Left lung (tissue), 10 donors: Measurements from ENCODE around the gene GRIP1. TPM values are rescaled to one million over a fixed set of nuclear protein-coding genes. Genes with fewer than 3 reads are reported as not detected.
A peak's percentile ranks its signal among the peaks of the same experiment; 100 is the strongest.

Experiments used
- ATAC-seq: fragments of 200-7000 bp; cut with Tn5 transposase; one replicate; pipeline ENCODE4 v1.9.1; 2020; ENCODE audit warnings: moderate library complexity
- DNase-seq, 4 donors: peaks; one replicate each; pipeline ENCODE4 v3.0.0-alpha.2; 2013 to 2020
- H3K27ac ChIP-seq, 2 donors: fragments of 200-600 bp; sonication (generic) in 1 of 2; one replicate each; pipeline versions ENCODE4 v1.5.0 to v1.8.0; 2020 to 2021
- H3K27me3 ChIP-seq, 2 donors: fragments of 200-600 bp; sonication (generic) in 1 of 2; one replicate each; pipeline versions ENCODE4 v1.5.0 to v1.8.0; 2020 to 2021
- H3K36me3 ChIP-seq, 2 donors: fragments of 200-600 bp; sonication (generic) in 1 of 2; one replicate each; pipeline versions ENCODE4 v1.5.0 to v1.8.0; 2020 to 2021
- H3K4me1 ChIP-seq, 2 donors: fragments of 200-600 bp; one replicate each; pipeline ENCODE4 v1.8.0; 2021
- H3K4me3 ChIP-seq, 2 donors: fragments of 200-600 bp; sonication (generic) in 1 of 2; one replicate each; pipeline versions ENCODE4 v1.5.0 to v1.8.0; 2020 to 2021; ENCODE audit warnings: mild to moderate bottlenecking in 1 of 2
- H3K9me3 ChIP-seq, 2 donors: fragments of 200-600 bp; sonication (generic) in 1 of 2; one replicate each; pipeline versions ENCODE4 v1.5.0 to v1.8.0; 2020 to 2021
- CTCF ChIP-seq, 2 donors: fragments of 200-600 bp; sonication (generic) in 1 of 2; IDR thresholded peaks; one replicate each; pipeline versions ENCODE4 v1.5.0 to v1.8.0; 2021; ENCODE audit warnings: antibody characterized with exemption in 2 of 2
- intact Hi-C, 2 donors: fragments of 100-400 bp; cut with DNase I; formaldehyde crosslinking; loops; one replicate each; pipeline versions ENCODE4 v1.11.2 to v1.14.2; 2022
- polyA plus RNA-seq, 6 donors: library from polyadenylated mRNA; unstranded; fragments of 120-200 nt; gene quantifications; one replicate each; pipeline ENCODE4 v1.2.1, GENCODE V29; 2013; ENCODE audit not compliant: insufficient read length in 6 of 6
- total RNA-seq, 2 donors: library from RNA; stranded (reverse); fragmentation: NEBNext Ultra II Directional; extraction: Animal tissue kit (Norgen Biotek cat#: 25700); gene quantifications; one replicate each; pipeline ENCODE4 v1.2.1, GENCODE V29; 2021
- donor health status: DM: no; HTN: yes; CAD: no.
- donor health status: DM: no; HTN: no; CAD: no.

GRIP1 gene
- total and polyA plus RNA-seq, 8 donors, result 1.9 to 10.6 (median 6.0) TPM

DNA sequence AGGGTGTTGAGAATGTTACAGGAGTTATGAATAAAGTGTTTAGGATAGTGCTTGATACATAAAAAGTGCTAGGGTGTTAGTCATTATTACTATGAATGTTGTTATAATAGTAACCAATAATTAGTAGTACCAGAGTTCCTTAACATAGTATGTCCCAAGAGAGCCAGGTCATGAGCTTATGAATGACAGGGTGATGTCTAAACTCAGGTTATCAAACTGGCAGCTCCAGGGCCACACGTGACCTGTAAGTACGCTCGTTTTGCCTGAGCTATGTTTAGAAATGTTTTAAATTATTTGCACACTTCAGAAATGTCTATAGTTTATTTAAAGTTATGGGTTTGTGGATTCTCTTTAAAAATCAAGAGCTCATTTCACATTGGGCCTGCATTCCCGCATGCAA lies 14.1 kb upstream of the GRIP1 start:
- H3K4me1 ChIP-seq, result no peaks in the 10 kb centered on the region
- H3K9me3 ChIP-seq, result no peaks in the 10 kb centered on the region
- intact Hi-C loops, result no loop called here
- H3K36me3 ChIP-seq, result no peaks in the 10 kb centered on the region
- H3K27me3 ChIP-seq, result no peaks in the 10 kb centered on the region
- no peak overlapping the region for H3K4me3 ChIP-seq
- DNase-seq, result no peak
- no peak for ATAC-seq
- TF ChIP-seq CTCF (IDR thresholded peaks at IDR 0.05), result no peak
- H3K27ac ChIP-seq, result no peak overlapping the region

DNA sequence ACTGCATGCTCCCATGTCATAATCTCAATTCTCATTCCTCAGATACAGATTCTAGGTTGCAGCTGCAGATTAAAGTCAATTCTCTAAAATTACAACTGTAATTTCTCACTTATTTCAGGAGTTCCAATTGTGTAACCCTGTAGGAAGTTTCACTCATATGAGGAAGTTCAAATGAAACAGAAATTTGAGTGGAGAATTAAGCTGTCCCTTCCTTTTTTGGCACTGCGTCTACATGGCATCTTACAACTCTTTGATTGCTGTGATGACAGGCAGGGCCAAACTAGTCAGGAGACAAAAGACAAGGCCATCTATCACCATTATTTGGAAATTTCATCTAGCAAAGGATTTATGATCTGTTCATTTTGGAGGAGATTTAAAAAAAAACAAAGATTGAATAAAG lies 13.3 kb upstream of the GRIP1 start:
- DNase-seq, result no peak
- H3K27me3 ChIP-seq, result no peaks in the 10 kb centered on the region
- H3K4me1 ChIP-seq, result no peaks in the 10 kb centered on the region
- ATAC-seq, result no peak
- no peak overlapping the region for H3K27ac ChIP-seq
- H3K4me3 ChIP-seq, result no peak overlapping the region
- intact Hi-C loops, result no loop called here
- no peak for TF ChIP-seq CTCF (IDR thresholded peaks at IDR 0.05)
- H3K36me3 ChIP-seq, result no peaks in the 10 kb centered on the region
- no peaks in the 10 kb centered on the region for H3K9me3 ChIP-seq

DNA sequence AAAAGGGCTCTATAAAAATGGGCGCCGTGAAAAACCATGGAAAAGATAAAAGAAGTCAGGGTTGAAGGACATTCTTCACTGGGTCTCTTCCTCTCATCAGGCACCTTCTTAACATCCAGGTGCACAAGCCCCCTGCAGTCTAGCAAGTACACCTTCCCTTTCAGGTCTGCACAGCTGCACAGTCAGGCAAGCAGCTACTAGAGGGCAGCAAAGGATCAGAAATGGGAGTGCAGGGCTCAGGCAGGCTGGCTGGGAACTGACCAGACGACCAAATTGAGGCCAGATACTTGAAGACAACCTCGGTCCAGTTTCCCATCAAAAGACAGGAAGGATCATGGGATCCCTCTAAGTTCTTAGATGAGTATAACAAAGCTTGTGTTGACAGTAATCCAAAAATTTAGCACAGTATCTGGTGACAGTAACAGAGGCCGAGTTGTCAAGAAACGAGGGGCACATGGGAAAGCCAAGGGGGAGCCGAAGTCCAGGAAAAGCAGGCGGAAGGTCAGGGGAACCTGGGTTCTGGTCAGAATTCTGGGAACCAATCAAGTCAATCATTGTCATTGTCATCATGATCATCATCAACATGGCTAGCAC lies 10.1 kb upstream of the GRIP1 start:
- H3K27me3 ChIP-seq, result peaks cover 0 to 5% of the 10 kb centered on the region in 2 donors
- peak in 2 of 4 donors; percentile 37 to 52 for DNase-seq
- no peak overlapping the region for H3K4me3 ChIP-seq
- no peaks in the 10 kb centered on the region for H3K4me1 ChIP-seq
- no peaks in the 10 kb centered on the region for H3K36me3 ChIP-seq
- intact Hi-C loops, result no loop called here
- no peak overlapping the region for H3K27ac ChIP-seq
- TF ChIP-seq CTCF (IDR thresholded peaks at IDR 0.05), result peak in 1 of 2 donors; percentile 29
- ATAC-seq, result peak; percentile 87
- H3K9me3 ChIP-seq, result no peaks in the 10 kb centered on the region

DNA sequence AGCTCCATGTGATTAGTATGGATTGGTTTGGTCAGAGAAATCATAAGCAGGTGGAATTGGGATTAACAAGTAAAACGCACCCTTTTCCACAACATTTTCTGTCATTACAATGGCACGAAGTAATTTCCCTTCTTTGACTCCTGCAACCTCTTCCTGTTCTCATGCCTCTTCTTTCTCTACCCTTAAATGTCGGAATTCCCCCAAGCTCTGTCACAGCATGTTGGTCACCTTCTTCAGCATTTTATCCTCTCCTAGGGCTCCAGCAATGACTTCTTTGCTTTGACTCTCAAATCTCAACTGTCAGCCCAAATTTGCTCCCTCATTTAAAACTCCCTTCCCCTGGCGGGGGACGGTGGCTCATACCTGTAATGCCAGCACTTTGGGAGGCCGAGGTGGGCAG lies 5.3 kb upstream of the GRIP1 start:
- Histone ChIP-seq H3K36me3 (no peaks in the 10 kb centered on the region), H3K27ac (no peak overlapping the region), H3K9me3 (no peaks in the 10 kb centered on the region), H3K4me1 (no peaks in the 10 kb centered on the region), H3K27me3 (peaks cover 0 to 5% of the 10 kb centered on the region in 2 donors), H3K4me3 (no peak overlapping the region)
- DNase-seq (peak in 1 of 4 donors; percentile 17), ATAC-seq (no peak)
- no peak for TF ChIP-seq CTCF (IDR thresholded peaks at IDR 0.05)
- intact Hi-C loops, result no loop called here

DNA sequence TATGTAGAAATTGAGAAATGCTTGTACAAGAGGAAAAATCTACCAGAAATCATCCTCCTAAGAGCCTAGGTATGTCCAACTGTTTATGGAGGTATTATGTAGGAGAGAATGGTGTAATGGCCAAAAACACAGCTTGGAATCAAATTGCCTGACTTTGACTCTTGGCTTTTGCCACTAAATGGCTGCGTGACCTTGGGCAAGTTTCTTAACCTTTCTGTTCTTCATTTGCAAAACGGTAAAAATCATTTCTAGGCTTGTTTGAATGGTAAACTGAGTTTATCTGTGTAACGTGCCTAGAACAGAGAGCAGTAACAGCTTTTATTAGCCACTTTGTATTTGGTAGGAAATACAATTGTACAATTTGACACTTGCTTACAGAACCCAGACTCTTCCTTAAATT lies 4.9 kb upstream of the GRIP1 start:
- H3K36me3 ChIP-seq, result no peaks in the 10 kb centered on the region
- H3K9me3 ChIP-seq, result no peaks in the 10 kb centered on the region
- intact Hi-C loops, result no loop called here
- no peak for ATAC-seq
- no peak overlapping the region for H3K27ac ChIP-seq
- H3K4me1 ChIP-seq, result no peaks in the 10 kb centered on the region
- no peak overlapping the region for H3K4me3 ChIP-seq
- no peak for DNase-seq
- no peak for TF ChIP-seq CTCF (IDR thresholded peaks at IDR 0.05)
- H3K27me3 ChIP-seq, result peaks cover 0 to 5% of the 10 kb centered on the region in 2 donors
